Left ventricle myocardium inferior (tissue), 1 donor: ENCODE data around the gene SEBOX. TPM values are rescaled to one million over a fixed set of nuclear protein-coding genes. Genes with fewer than 3 reads are reported as not detected.

ENCODE experiments used
- DNase-seq: peaks from one replicate; pipeline ENCODE4 v3.0.0-alpha.2; 2020
- H3K27ac ChIP-seq: fragments of 200-600 bp; replicated peaks from 2 replicates; pipeline ENCODE4 v1.8.0; 2021
- H3K27me3 ChIP-seq: fragments of 200-600 bp; 2 replicates; pipeline ENCODE4 v1.8.0; 2021; ENCODE audit warnings: low read depth
- H3K36me3 ChIP-seq: fragments of 200-600 bp; 2 replicates; pipeline ENCODE4 v1.8.0; 2021
- H3K4me1 ChIP-seq: fragments of 200-600 bp; 2 replicates; pipeline ENCODE4 v1.8.0; 2021
- H3K4me3 ChIP-seq: fragments of 200-600 bp; 2 replicates; pipeline ENCODE4 v1.8.0; 2021; ENCODE audit warnings: mild to moderate bottlenecking, moderate library complexity
- H3K9me3 ChIP-seq: fragments of 200-600 bp; replicated peaks from 2 replicates; pipeline ENCODE4 v1.8.0; 2021
- CTCF ChIP-seq: fragments of 200-600 bp; IDR thresholded peaks from 2 replicates; pipeline ENCODE4 v1.8.0; 2021; ENCODE audit warnings: antibody characterized with exemption, mild to moderate bottlenecking, borderline replicate concordance
- intact Hi-C: fragments of 100-400 bp; cut with micrococcal nuclease; formaldehyde crosslinking; loops from one replicate; pipeline ENCODE4 v1.11.0; 2022
- total RNA-seq: library from RNA; stranded (reverse); fragmentation: NEBNext Ultra II Directional; extraction: Animal tissue kit (Norgen Biotek cat#: 25700); gene quantifications from one replicate; pipeline ENCODE4 v1.2.1, GENCODE V29; 2021
- donor health status: DM: no; HTN: yes; CAD: no; lungs with severe emphysema.

The SEBOX gene
- total RNA-seq, 1 donor from 2014 or later: not detected

GRCh38 chr17:28325211-28325610 lies 39.8 kb downstream of the SEBOX start:
- Histone ChIP-seq H3K27me3 (no peaks in the 10 kb centered on the region), H3K36me3 (peaks cover 24% of the 10 kb centered on the region), H3K4me1 (no peaks in the 10 kb centered on the region), H3K4me3 (no peak overlapping the region), H3K27ac (no peak overlapping the region), H3K9me3 (no peaks in the 10 kb centered on the region)
- DNase-seq: no peak
- intact Hi-C loops: no loop called here
- no peak for TF ChIP-seq CTCF

- no peaks in the 10 kb centered on the region for H3K27me3 ChIP-seq
- TF ChIP-seq CTCF: no peak
- H3K4me1 ChIP-seq: peaks cover 3% of the 10 kb centered on the region
- DNase-seq: no peak
- intact Hi-C loops: no loop called here
- H3K4me3 ChIP-seq: no peak overlapping the region
- peaks cover 20% of the 10 kb centered on the region for H3K36me3 ChIP-seq
- no peak overlapping the region for H3K27ac ChIP-seq
- H3K9me3 ChIP-seq: no peaks in the 10 kb centered on the region
Observed at GRCh38 chr17:28324781-28325180, 40.2 kb downstream of the SEBOX start.

GRCh38 chr17:28324267-28324745 lies 40.7 kb downstream of the SEBOX start:
- no peak for TF ChIP-seq CTCF
- Histone ChIP-seq H3K9me3 (no peaks in the 10 kb centered on the region), H3K4me3 (no peak overlapping the region), H3K27ac (no peak overlapping the region), H3K36me3 (peaks cover 16% of the 10 kb centered on the region), H3K27me3 (no peaks in the 10 kb centered on the region), H3K4me1 (peaks cover 8% of the 10 kb centered on the region)
- intact Hi-C loops: no loop called here
- DNase-seq: no peak

- H3K4me1 ChIP-seq: peaks cover 21% of the 10 kb centered on the region
- no peak overlapping the region for H3K27ac ChIP-seq
- TF ChIP-seq CTCF: no peak
- no peak overlapping the region for H3K4me3 ChIP-seq
- intact Hi-C loops: no loop called here
- no peaks in the 10 kb centered on the region for H3K36me3 ChIP-seq
- no peaks in the 10 kb centered on the region for H3K9me3 ChIP-seq
- peaks cover 3% of the 10 kb centered on the region for H3K27me3 ChIP-seq
- DNase-seq: no peak
Observed at GRCh38 chr17:28320215-28321061, 44.6 kb downstream of the SEBOX start.

GRCh38 chr17:28319598-28319935 lies 45.4 kb downstream of the SEBOX start:
- intact Hi-C loops: no loop called here
- Histone ChIP-seq H3K27me3 (peaks cover 3% of the 10 kb centered on the region), H3K4me1 (peaks cover 21% of the 10 kb centered on the region), H3K9me3 (no peaks in the 10 kb centered on the region), H3K27ac (peak overlapping the region; percentile 52), H3K36me3 (no peaks in the 10 kb centered on the region), H3K4me3 (peak overlapping the region; percentile 82)
- TF ChIP-seq CTCF: no peak
- DNase-seq: no peak
